ENCODE results near the gene DPYD. TPM values are rescaled to one million over a fixed set of nuclear protein-coding genes. Genes with fewer than 3 reads are reported as not detected.

DPYD gene
- total RNA-seq, 1 experiment from 2014 or later, result 7.0 TPM

GRCh38 chr1:97140611-97141010 lies 780.2 kb downstream of the DPYD start:
- H3K9me3 Mint-ChIP-seq (ENCODE audit: unreplicated experiment), result no peaks in the 10 kb centered on the region
- intact Hi-C loops (cut with micrococcal nuclease; ENCODE audit: unreplicated experiment), result no loop called here
- Histone ChIP-seq H3K36me3 (ENCODE audit: control insufficient read depth, insufficient read depth, low read length) (no peaks in the 10 kb centered on the region), H3K4me3 (ENCODE audit: low read depth, low read length) (no peak overlapping the region), H3K4me1 (peaks cover 7% of the 10 kb centered on the region; the same call in 1 of the 2 replicates), H3K27me3 (replicated peaks; ENCODE audit: control insufficient read depth, insufficient read depth, low read length) (no peaks in the 10 kb centered on the region), H3K9me3 (no peaks in the 10 kb centered on the region)
- peaks cover 9% of the 10 kb centered on the region for H3K4me1 Mint-ChIP-seq (ENCODE audit: low read depth, unreplicated experiment)
- no peaks in the 10 kb centered on the region for H3K27me3 Mint-ChIP-seq (ENCODE audit: insufficient read depth, unreplicated experiment)
- TF ChIP-seq, protein P1, sequence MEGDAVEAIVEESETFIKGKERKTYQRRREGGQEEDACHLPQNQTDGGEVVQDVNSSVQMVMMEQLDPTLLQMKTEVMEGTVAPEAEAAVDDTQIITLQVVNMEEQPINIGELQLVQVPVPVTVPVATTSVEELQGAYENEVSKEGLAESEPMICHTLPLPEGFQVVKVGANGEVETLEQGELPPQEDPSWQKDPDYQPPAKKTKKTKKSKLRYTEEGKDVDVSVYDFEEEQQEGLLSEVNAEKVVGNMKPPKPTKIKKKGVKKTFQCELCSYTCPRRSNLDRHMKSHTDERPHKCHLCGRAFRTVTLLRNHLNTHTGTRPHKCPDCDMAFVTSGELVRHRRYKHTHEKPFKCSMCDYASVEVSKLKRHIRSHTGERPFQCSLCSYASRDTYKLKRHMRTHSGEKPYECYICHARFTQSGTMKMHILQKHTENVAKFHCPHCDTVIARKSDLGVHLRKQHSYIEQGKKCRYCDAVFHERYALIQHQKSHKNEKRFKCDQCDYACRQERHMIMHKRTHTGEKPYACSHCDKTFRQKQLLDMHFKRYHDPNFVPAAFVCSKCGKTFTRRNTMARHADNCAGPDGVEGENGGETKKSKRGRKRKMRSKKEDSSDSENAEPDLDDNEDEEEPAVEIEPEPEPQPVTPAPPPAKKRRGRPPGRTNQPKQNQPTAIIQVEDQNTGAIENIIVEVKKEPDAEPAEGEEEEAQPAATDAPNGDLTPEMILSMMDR (IDR thresholded peaks at IDR 0.05; ENCODE audit: insufficient read depth in 1 of 2, low read depth in 1 of 2, low read length in 1 of 2, severe bottlenecking in 1 of 2, unreplicated experiment in 1 of 2), result no peak
- ChIA-PET CTCF (no interaction called here), POLR2A (no interaction called here)
- no peaks in the 10 kb centered on the region for H3K36me3 Mint-ChIP-seq (ENCODE audit: insufficient read depth, unreplicated experiment)
- no peak overlapping the region for H3K4me3 Mint-ChIP-seq (ENCODE audit: unreplicated experiment)
- BruUV-seq (replicated peaks), result no TSS peak
- no peak overlapping the region for H3K27ac Mint-ChIP-seq (ENCODE audit: unreplicated experiment)
- DNase-seq, result no peak

DNA sequence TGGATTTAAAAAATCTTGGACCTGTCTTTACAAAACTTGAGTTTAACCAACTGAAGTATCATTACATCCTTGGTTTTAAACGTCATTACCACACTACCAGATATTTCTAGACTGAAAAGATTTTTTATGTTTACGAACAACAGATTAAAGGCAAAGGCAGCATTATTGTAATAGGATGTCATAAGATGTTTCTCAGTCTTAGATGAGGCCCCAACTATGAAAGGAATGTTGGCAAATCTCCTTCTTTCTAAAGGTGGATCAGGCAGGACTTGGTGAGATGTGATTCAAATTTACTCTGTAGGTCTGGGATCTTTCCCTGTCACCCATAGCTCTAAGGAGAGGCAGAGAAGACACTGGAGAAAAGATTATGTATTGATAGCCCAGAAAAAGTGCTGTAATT lies 781.3 kb downstream of the DPYD start:
- intact Hi-C loops (cut with micrococcal nuclease; ENCODE audit: unreplicated experiment), result loop anchor here (2.0 kb wide), 1 partner anchor 45 kb away; no protein-coding TSS in a partner anchor
- no peaks in the 10 kb centered on the region for H3K9me3 ChIP-seq
- H3K27me3 ChIP-seq (replicated peaks; ENCODE audit: control insufficient read depth, insufficient read depth, low read length), result no peaks in the 10 kb centered on the region
- CTCF ChIA-PET, result no interaction called here
- no peaks in the 10 kb centered on the region for H3K27me3 Mint-ChIP-seq (ENCODE audit: insufficient read depth, unreplicated experiment)
- BruUV-seq (replicated peaks), result no TSS peak
- no peaks in the 10 kb centered on the region for H3K9me3 Mint-ChIP-seq (ENCODE audit: unreplicated experiment)
- no peaks in the 10 kb centered on the region for H3K36me3 Mint-ChIP-seq (ENCODE audit: insufficient read depth, unreplicated experiment)
- no peaks in the 10 kb centered on the region for H3K36me3 ChIP-seq (ENCODE audit: control insufficient read depth, insufficient read depth, low read length)
- H3K27ac Mint-ChIP-seq (ENCODE audit: unreplicated experiment), result no peak overlapping the region
- POLR2A ChIA-PET, result no interaction called here
- peaks cover 9% of the 10 kb centered on the region for H3K4me1 Mint-ChIP-seq (ENCODE audit: low read depth, unreplicated experiment)
- no peak overlapping the region for H3K4me3 ChIP-seq (ENCODE audit: low read depth, low read length)
- TF ChIP-seq, protein P1 (IDR thresholded peaks at IDR 0.05; ENCODE audit: insufficient read depth in 1 of 2, low read depth in 1 of 2, low read length in 1 of 2, severe bottlenecking in 1 of 2, unreplicated experiment in 1 of 2), result no peak
- no peak overlapping the region for H3K4me3 Mint-ChIP-seq (ENCODE audit: unreplicated experiment)
- no peak for DNase-seq
- H3K4me1 ChIP-seq, result peaks cover 7% of the 10 kb centered on the region; the same call in 1 of the 2 replicates

DNA sequence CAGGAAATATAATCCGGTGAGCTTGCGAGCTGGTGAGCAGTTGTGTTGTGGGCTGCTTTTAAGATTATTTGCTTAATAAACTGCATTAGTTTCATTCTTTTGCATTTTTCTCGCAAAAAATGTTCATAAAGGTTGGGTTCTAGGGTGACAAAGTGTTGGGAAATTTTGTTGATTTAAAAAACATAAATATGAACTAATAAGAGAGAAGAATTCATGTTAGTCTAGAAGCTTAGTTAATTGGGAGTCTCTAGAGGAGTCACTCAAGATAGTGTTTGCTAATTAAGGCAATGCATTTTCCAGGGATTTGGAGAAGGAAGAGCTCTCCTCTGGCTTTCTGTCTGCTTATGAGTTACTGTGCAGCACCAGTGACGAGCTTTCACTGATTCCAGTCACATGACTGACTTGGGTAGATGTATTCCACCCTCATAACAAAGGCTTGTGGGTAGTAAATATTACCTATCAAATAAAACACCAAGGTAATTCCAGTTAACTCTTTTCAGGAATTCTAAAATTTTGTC lies 782.3 kb downstream of the DPYD start:
- POLR2A ChIA-PET, result no interaction called here
- Histone ChIP-seq H3K27me3 (replicated peaks; ENCODE audit: control insufficient read depth, insufficient read depth, low read length) (no peaks in the 10 kb centered on the region), H3K4me1 (peaks cover 7% of the 10 kb centered on the region; the same call in 1 of the 2 replicates), H3K9me3 (no peaks in the 10 kb centered on the region), H3K4me3 (ENCODE audit: low read depth, low read length) (no peak overlapping the region), H3K36me3 (ENCODE audit: control insufficient read depth, insufficient read depth, low read length) (no peaks in the 10 kb centered on the region)
- Mint-ChIP-seq H3K36me3 (ENCODE audit: insufficient read depth, unreplicated experiment) (no peaks in the 10 kb centered on the region), H3K4me1 (ENCODE audit: low read depth, unreplicated experiment) (peaks cover 9% of the 10 kb centered on the region), H3K27ac (ENCODE audit: unreplicated experiment) (no peak overlapping the region), H3K9me3 (ENCODE audit: unreplicated experiment) (no peaks in the 10 kb centered on the region), H3K27me3 (ENCODE audit: insufficient read depth, unreplicated experiment) (no peaks in the 10 kb centered on the region), H3K4me3 (ENCODE audit: unreplicated experiment) (no peak overlapping the region)
- TF ChIP-seq, protein P1 (IDR thresholded peaks at IDR 0.05; ENCODE audit: insufficient read depth in 1 of 2, low read depth in 1 of 2, low read length in 1 of 2, severe bottlenecking in 1 of 2, unreplicated experiment in 1 of 2), result no peak
- no TSS peak for BruUV-seq (replicated peaks)
- DNase-seq, result no peak
- CTCF ChIA-PET, result interaction anchor here (1.2 kb wide), 1 partner anchor 387 kb away, joined by 5 read pairs; no protein-coding TSS in a partner anchor
- intact Hi-C loops (cut with micrococcal nuclease; ENCODE audit: unreplicated experiment), result loop anchor here (2.0 kb wide), 1 partner anchor 44 kb away; no protein-coding TSS in a partner anchor
